Large intestine (tissue), 3 donors: ENCODE measurements around the gene ZNF430. TPM values are rescaled to one million over a fixed set of nuclear protein-coding genes. Genes with fewer than 3 reads are reported as not detected.

Experiments
- DNase-seq, 2 donors: peaks; one replicate each; pipeline versions ENCODE4 v3.0.0 to v3.0.0-alpha.2; 2013
- H3K27ac ChIP-seq: one replicate; pipeline ENCODE4 v1.5.1; 2013; ENCODE audit warnings: low read length
- H3K27me3 ChIP-seq: 2 replicates; pipeline ENCODE4 v1.6.1; 2013; ENCODE audit warnings: low read length; ENCODE audit not compliant: control insufficient read depth, insufficient read depth
- H3K36me3 ChIP-seq: 2 replicates; pipeline ENCODE4 v1.6.1; 2013; ENCODE audit warnings: low read length; ENCODE audit not compliant: control insufficient read depth, insufficient read depth
- H3K4me1 ChIP-seq: one replicate; pipeline ENCODE4 v1.6.1; 2013; ENCODE audit warnings: low read length; ENCODE audit not compliant: control insufficient read depth, insufficient read depth
- H3K4me3 ChIP-seq: one replicate; pipeline ENCODE4 v1.5.1; 2013; ENCODE audit warnings: low read length
- H3K9me3 ChIP-seq: one replicate; pipeline ENCODE4 v1.6.1; 2013; ENCODE audit warnings: mild to moderate bottlenecking, low read depth, low read length, moderate library complexity; ENCODE audit not compliant: control insufficient read depth
- WGBS: methylation state at CpG from one replicate; pipeline ENCODE4 v1.1.5; 2013; ENCODE audit warnings: low lambda C conversion rate; ENCODE audit not compliant: insufficient coverage; 5-methylcytosine and 5-hydroxymethylcytosine counted together
- polyA plus RNA-seq: library from polyadenylated mRNA; unstranded; fragments of 120-200 nt; gene quantifications from one replicate; pipeline ENCODE4 v1.2.1, GENCODE V29; 2013

ZNF430 gene
- polyA plus RNA-seq, 1 donor, result 10.0 TPM

GRCh38 chr19:21052902-21053301 lies 32.4 kb downstream of the ZNF430 start:
- Histone ChIP-seq H3K36me3 (peaks cover 35% of the 10 kb centered on the region), H3K4me3 (no peak overlapping the region), H3K4me1 (no peaks in the 10 kb centered on the region), H3K27ac (no peak overlapping the region), H3K27me3 (no peaks in the 10 kb centered on the region), H3K9me3 (peaks cover 33% of the 10 kb centered on the region)
- no CpG with 5 or more reads among the region's 5 CpGs for WGBS
- DNase-seq, result no peak

GRCh38 chr19:21065336-21065735 lies 44.9 kb downstream of the ZNF430 start:
- H3K27me3 ChIP-seq, result no peaks in the 10 kb centered on the region
- DNase-seq, result no peak
- no peaks in the 10 kb centered on the region for H3K4me1 ChIP-seq

GRCh38 chr19:21082011-21082975 lies 61.8 kb downstream of the ZNF430 start, which contains the start of gene ZNF714:
TSS of gene ZNF714 (plus strand) at chr19:21082203. CDS start at chr19:21098269, 16,066 bp downstream.
- Histone ChIP-seq H3K4me1 (peaks cover 4% of the 10 kb centered on the region), H3K27ac (peak within 1 kb of the TSS; percentile 90), H3K9me3 (no peaks in the 10 kb centered on the region), H3K27me3 (no peaks in the 10 kb centered on the region), H3K4me3 (peak within 1 kb of the TSS; percentile 63), H3K36me3 (peaks cover 3% of the 10 kb centered on the region)
- WGBS, result 20% methylated on average over 1 of the region's 38 CpGs
- DNase-seq, result peak; percentile 81 to 97

More at GRCh38 chr19:21065336-21065735, 44.9 kb downstream of the ZNF430 start:
- Histone ChIP-seq H3K27ac (no peak overlapping the region), H3K36me3 (no peaks in the 10 kb centered on the region), H3K9me3 (peaks cover 5% of the 10 kb centered on the region), H3K4me3 (no peak overlapping the region)

- no CpG with 5 or more reads among the region's 1 CpG for WGBS
- DNase-seq, result no peak
- Histone ChIP-seq H3K27me3 (no peaks in the 10 kb centered on the region), H3K4me3 (no peak overlapping the region), H3K4me1 (peaks cover 4% of the 10 kb centered on the region), H3K36me3 (peaks cover 4% of the 10 kb centered on the region), H3K27ac (no peak overlapping the region), H3K9me3 (no peaks in the 10 kb centered on the region)
These were observed 63.9 kb downstream of the ZNF430 start for GRCh38 chr19:21084343-21084742.

GRCh38 chr19:21087871-21088270 lies 67.4 kb downstream of the ZNF430 start:
- H3K27me3 ChIP-seq, result no peaks in the 10 kb centered on the region
- no peak overlapping the region for H3K4me3 ChIP-seq
- H3K9me3 ChIP-seq, result no peaks in the 10 kb centered on the region
- no peak overlapping the region for H3K27ac ChIP-seq
- H3K4me1 ChIP-seq, result peaks cover 4% of the 10 kb centered on the region
- WGBS, result no CpG with 5 or more reads among the region's 3 CpGs
- DNase-seq, result no peak
- H3K36me3 ChIP-seq, result peaks cover 8% of the 10 kb centered on the region

- Histone ChIP-seq H3K27ac (no peak overlapping the region), H3K9me3 (no peaks in the 10 kb centered on the region)
These were observed 71.7 kb downstream of the ZNF430 start for GRCh38 chr19:21092109-21092508.

GRCh38 chr19:21094347-21095025 lies 74.0 kb downstream of the ZNF430 start:
- Histone ChIP-seq H3K4me1 (no peaks in the 10 kb centered on the region), H3K9me3 (no peaks in the 10 kb centered on the region), H3K27ac (no peak overlapping the region), H3K36me3 (peaks cover 4% of the 10 kb centered on the region), H3K4me3 (no peak overlapping the region), H3K27me3 (no peaks in the 10 kb centered on the region)
- no peak for DNase-seq
- WGBS, result no CpG with 5 or more reads among the region's 1 CpG

More at GRCh38 chr19:21092109-21092508, 71.7 kb downstream of the ZNF430 start:
- Histone ChIP-seq H3K4me1 (no peaks in the 10 kb centered on the region), H3K36me3 (peaks cover 5% of the 10 kb centered on the region), H3K27me3 (no peaks in the 10 kb centered on the region), H3K4me3 (no peak overlapping the region)
- DNase-seq, result no peak

GRCh38 chr19:21098291-21098690 lies 77.8 kb downstream of the ZNF430 start:
- 100% methylated on average over 2 of the region's 2 CpGs for WGBS

GRCh38 chr19:21101521-21102242 lies 81.2 kb downstream of the ZNF430 start:
- Histone ChIP-seq H3K9me3 (no peaks in the 10 kb centered on the region), H3K4me1 (no peaks in the 10 kb centered on the region), H3K27me3 (no peaks in the 10 kb centered on the region), H3K4me3 (no peak overlapping the region), H3K36me3 (peaks cover 11% of the 10 kb centered on the region), H3K27ac (no peak overlapping the region)
- no CpG with 5 or more reads among the region's 2 CpGs for WGBS
- no peak for DNase-seq

More at GRCh38 chr19:21098291-21098690, 77.8 kb downstream of the ZNF430 start:
- no peak for DNase-seq
- Histone ChIP-seq H3K9me3 (no peaks in the 10 kb centered on the region), H3K4me1 (no peaks in the 10 kb centered on the region), H3K4me3 (no peak overlapping the region), H3K27ac (no peak overlapping the region), H3K27me3 (no peaks in the 10 kb centered on the region), H3K36me3 (peaks cover 5% of the 10 kb centered on the region)

GRCh38 chr19:21109116-21109515 lies 88.7 kb downstream of the ZNF430 start:
- H3K4me3 ChIP-seq, result no peak overlapping the region
- peaks cover 6% of the 10 kb centered on the region for H3K9me3 ChIP-seq
- H3K4me1 ChIP-seq, result no peaks in the 10 kb centered on the region
- H3K36me3 ChIP-seq, result peaks cover 12% of the 10 kb centered on the region
- no peaks in the 10 kb centered on the region for H3K27me3 ChIP-seq
- H3K27ac ChIP-seq, result no peak overlapping the region
- no peak for DNase-seq
